Fibroblast of villous mesenchyme (primary cell): Measurements from ENCODE around the gene PMM1. TPM values are rescaled to one million over a fixed set of nuclear protein-coding genes. Genes with fewer than 3 reads are reported as not detected.

Source experiments
- DNase-seq: peaks from one replicate; pipeline ENCODE4 v3.0.0-alpha.2; 2010; ENCODE audit warnings: low read depth
- H3K4me3 ChIP-seq: 2 replicates; pipeline ENCODE4 v1.5.1; 2011; ENCODE audit warnings: low read depth, mild to moderate bottlenecking, low read length
- CTCF ChIP-seq: IDR thresholded peaks from 2 replicates; pipeline ENCODE4 v1.5.1; 2012; ENCODE audit warnings: low read depth, mild to moderate bottlenecking, low read length; ENCODE audit not compliant: insufficient read depth
- total RNA-seq: library from RNA; depleted of rRNA; stranded (reverse); fragments of >200 nt; gene quantifications from 2 replicates; pipeline ENCODE4 v1.2.3, GENCODE V29; 2012

Gene PMM1
- total RNA-seq, 1 donor = 13.8 TPM

DNA sequence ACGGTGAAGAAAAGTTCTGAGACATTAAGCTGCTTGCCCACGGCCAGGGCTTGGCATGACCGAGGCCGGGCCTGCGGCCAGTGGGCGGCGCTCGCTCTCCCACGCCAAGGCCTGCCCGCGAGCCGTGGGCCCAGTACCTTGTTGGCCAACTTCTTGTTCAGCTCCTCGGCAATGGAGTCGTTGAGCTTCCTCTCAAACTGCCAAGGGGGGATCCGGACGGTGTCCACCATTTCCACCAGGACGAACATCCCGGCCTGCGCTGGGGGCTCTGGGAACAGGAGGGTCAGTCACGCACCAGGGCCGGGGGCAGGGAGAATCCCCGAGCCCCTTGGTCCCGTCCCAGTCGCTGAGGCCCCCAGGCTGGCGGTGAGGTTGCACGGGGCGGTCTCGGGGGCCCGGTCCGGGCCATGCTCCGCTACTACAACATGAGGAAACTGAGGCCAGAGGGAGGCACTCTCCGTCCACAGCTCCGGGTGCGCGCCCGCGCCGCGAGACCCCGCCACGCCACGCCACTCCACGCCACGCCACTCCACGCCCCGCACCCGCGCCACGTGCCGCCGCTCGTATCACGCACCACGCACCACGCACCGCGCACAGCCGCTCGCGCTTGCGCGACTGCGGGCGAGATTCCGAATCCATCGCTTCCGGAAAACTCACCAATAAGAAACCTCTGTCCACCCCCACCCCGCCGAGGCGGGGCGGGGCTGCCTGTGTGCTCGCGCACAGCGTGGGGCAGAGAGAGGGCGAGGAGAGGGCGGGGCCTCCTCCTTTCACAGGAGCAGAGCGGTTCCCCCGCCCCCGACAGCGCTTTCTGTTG lies 45.6 kb downstream of the PMM1 start, which contains the start of gene POLR3H:
Gene POLR3H (minus strand): TSS at position 617 of the 817 bp plus-strand sequence. CDS start 369 bp downstream, at position 248.
- H3K4me3 ChIP-seq = peak within 1 kb of the TSS; percentile 86
- TF ChIP-seq CTCF = peak; percentile 75
- DNase-seq = peak; percentile 98

GRCh38 chr22:41542224-41542623 lies 47.4 kb downstream of the PMM1 start:
- no peak for TF ChIP-seq CTCF
- H3K4me3 ChIP-seq = no peak overlapping the region
- DNase-seq = no peak

- H3K4me3 ChIP-seq = no peak overlapping the region
- no peak for DNase-seq
- TF ChIP-seq CTCF = no peak
Measured at GRCh38 chr22:41541484-41541883, 48.2 kb downstream of the PMM1 start.

- H3K4me3 ChIP-seq = no peak overlapping the region
- DNase-seq = no peak
- TF ChIP-seq CTCF = no peak
Measured at GRCh38 chr22:41540365-41540764, 49.3 kb downstream of the PMM1 start.

DNA sequence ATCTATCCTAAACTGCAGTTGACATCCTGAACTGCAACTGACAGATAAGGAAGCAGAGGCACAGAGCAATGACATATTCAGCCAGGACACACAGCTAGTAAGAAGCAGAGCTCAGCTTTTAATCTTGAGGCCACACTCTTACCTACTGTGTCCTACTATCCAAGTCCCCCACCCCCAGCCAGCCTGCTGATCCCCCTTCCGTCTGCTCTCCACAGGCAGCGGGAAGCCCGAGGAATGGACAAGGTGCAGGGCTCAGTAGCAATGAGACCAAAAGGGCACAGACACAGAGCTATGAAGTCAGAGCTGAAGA lies 49.7 kb downstream of the PMM1 start:
- H3K4me3 ChIP-seq = no peak overlapping the region
- DNase-seq = no peak
- TF ChIP-seq CTCF = no peak

- TF ChIP-seq CTCF = no peak
- no peak overlapping the region for H3K4me3 ChIP-seq
- no peak for DNase-seq
Measured at GRCh38 chr22:41539146-41540005, 50.3 kb downstream of the PMM1 start.
